ENCODE results near the gene CLRN1.

GRCh38 chr3:150984066-150984465 lies 11.5 kb upstream of the CLRN1 start:
- TF ChIP-seq CTCF (IDR thresholded peaks at IDR 0.05; ENCODE audit: poor library complexity) (no peak), EZH2phosphoT487 (IDR thresholded peaks at IDR 0.05; ENCODE audit: low read depth, severe bottlenecking, unreplicated experiment) (no peak)

All from hepatocyte (in vitro differentiated cells).